ENCODE measurements around the gene CHRNB1.

DNA sequence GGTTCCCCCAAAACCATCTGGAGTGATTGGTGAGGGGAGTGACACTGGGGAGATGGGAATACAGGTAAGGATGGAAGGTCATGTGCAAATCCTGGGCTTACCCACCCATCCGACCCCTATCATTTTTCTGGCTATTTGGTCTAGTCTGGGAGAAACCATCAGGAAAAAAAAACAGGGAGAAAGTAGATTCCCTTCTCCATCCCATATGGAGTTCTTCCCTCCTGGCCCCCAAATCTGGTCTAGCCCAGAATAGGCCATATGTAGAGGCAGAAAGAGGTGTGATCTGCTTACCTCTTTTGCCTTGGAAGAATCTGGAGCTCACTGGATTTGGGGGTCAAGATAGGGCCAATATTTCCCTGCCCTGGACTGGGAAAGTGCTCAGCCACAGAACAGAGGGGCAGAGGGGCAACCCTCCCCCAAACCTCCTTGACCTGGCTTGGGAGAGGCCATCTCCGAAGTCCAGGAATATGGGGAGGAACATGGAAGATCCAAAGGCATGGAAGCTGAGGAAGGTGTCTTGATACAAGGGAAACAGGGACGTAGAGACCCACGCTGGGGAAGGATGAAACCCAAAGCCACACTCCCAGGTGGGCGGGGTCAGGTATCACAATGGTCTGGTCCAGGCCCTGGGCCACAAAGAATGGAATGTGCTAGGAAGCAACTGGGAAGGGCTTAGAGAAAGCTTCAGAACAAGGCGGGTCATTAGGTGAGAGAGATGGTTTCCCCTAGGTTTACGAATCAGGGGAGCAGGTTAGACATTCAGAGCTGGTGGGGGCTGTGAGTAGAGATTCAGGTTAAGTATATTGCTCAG is 16.2 kb downstream of the CHRNB1 start:
- TF ChIP-seq, protein P1, sequence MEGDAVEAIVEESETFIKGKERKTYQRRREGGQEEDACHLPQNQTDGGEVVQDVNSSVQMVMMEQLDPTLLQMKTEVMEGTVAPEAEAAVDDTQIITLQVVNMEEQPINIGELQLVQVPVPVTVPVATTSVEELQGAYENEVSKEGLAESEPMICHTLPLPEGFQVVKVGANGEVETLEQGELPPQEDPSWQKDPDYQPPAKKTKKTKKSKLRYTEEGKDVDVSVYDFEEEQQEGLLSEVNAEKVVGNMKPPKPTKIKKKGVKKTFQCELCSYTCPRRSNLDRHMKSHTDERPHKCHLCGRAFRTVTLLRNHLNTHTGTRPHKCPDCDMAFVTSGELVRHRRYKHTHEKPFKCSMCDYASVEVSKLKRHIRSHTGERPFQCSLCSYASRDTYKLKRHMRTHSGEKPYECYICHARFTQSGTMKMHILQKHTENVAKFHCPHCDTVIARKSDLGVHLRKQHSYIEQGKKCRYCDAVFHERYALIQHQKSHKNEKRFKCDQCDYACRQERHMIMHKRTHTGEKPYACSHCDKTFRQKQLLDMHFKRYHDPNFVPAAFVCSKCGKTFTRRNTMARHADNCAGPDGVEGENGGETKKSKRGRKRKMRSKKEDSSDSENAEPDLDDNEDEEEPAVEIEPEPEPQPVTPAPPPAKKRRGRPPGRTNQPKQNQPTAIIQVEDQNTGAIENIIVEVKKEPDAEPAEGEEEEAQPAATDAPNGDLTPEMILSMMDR (IDR thresholded peaks at IDR 0.05), result no peak
- no peak for TF ChIP-seq POLR2A (IDR thresholded peaks at IDR 0.05)
